ENCODE measurements around the gene ACSM3.

DNA sequence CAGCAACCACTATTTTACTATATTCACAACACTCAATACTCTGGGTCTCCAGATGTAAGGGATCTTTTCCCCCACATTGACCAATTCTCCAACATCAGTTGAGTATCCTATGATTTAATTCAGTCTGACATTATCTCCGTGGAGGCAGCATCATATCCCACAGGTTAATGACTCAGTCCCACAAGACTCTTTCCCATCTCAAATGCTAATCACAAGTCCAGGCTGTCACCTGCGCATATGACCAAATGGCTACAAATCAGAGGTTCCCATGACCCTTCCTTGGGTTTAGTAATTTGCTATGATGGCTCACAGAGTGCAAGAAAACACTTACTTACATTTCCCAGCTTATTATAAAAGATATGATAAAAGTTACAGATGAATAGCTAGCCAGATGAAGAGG lies 18.7 kb downstream of the ACSM3 start:
- TF ChIP-seq, protein P1, sequence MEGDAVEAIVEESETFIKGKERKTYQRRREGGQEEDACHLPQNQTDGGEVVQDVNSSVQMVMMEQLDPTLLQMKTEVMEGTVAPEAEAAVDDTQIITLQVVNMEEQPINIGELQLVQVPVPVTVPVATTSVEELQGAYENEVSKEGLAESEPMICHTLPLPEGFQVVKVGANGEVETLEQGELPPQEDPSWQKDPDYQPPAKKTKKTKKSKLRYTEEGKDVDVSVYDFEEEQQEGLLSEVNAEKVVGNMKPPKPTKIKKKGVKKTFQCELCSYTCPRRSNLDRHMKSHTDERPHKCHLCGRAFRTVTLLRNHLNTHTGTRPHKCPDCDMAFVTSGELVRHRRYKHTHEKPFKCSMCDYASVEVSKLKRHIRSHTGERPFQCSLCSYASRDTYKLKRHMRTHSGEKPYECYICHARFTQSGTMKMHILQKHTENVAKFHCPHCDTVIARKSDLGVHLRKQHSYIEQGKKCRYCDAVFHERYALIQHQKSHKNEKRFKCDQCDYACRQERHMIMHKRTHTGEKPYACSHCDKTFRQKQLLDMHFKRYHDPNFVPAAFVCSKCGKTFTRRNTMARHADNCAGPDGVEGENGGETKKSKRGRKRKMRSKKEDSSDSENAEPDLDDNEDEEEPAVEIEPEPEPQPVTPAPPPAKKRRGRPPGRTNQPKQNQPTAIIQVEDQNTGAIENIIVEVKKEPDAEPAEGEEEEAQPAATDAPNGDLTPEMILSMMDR (IDR thresholded peaks at IDR 0.05; ENCODE audit: insufficient read depth, low read length) = no peak
- TF ChIP-seq, protein P2, sequence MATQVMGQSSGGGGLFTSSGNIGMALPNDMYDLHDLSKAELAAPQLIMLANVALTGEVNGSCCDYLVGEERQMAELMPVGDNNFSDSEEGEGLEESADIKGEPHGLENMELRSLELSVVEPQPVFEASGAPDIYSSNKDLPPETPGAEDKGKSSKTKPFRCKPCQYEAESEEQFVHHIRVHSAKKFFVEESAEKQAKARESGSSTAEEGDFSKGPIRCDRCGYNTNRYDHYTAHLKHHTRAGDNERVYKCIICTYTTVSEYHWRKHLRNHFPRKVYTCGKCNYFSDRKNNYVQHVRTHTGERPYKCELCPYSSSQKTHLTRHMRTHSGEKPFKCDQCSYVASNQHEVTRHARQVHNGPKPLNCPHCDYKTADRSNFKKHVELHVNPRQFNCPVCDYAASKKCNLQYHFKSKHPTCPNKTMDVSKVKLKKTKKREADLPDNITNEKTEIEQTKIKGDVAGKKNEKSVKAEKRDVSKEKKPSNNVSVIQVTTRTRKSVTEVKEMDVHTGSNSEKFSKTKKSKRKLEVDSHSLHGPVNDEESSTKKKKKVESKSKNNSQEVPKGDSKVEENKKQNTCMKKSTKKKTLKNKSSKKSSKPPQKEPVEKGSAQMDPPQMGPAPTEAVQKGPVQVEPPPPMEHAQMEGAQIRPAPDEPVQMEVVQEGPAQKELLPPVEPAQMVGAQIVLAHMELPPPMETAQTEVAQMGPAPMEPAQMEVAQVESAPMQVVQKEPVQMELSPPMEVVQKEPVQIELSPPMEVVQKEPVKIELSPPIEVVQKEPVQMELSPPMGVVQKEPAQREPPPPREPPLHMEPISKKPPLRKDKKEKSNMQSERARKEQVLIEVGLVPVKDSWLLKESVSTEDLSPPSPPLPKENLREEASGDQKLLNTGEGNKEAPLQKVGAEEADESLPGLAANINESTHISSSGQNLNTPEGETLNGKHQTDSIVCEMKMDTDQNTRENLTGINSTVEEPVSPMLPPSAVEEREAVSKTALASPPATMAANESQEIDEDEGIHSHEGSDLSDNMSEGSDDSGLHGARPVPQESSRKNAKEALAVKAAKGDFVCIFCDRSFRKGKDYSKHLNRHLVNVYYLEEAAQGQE (IDR thresholded peaks at IDR 0.05; ENCODE audit: insufficient replicate concordance, low read depth) = no peak
- TF ChIP-seq GABPA (IDR thresholded peaks at IDR 0.05; ENCODE audit: low read depth) (no peak), POLR2AphosphoS5 (IDR thresholded peaks at IDR 0.05; ENCODE audit: low read depth) (no peak)

Data from HL-60 (cell line).